Gastroesophageal sphincter (tissue), 3 donors: ENCODE data around the gene LRRC37A.
"Not testable (repeated sequence)": the region's sequence is repeated elsewhere in the genome, so short reads cannot be mapped to it uniquely, and the experiment has no call there.

Source experiments
- EP300 ChIP-seq: sonication (generic); formaldehyde crosslinking; IDR thresholded peaks from one replicate; pipeline ENCODE4 v1.6.1; 2017; ENCODE audit warnings: antibody characterized with exemption, mild to moderate bottlenecking
- POLR2A ChIP-seq, 2 donors: fragments of 450-650 bp; IDR thresholded peaks; one replicate each; pipeline ENCODE4 v1.6.1; 2017; ENCODE audit warnings: antibody characterized with exemption in 2 of 2, mild to moderate bottlenecking in 2 of 2, moderate library complexity in 1 of 2
- POLR2AphosphoS5 ChIP-seq: sonication (generic); formaldehyde crosslinking; IDR thresholded peaks from one replicate; pipeline ENCODE4 v1.6.1; 2017; ENCODE audit warnings: antibody characterized with exemption
- TF ChIP-seq, protein P1 (sequence below), 4 experiments: fragments of 200-600 bp in 2 of 4; fragments of 450-650 bp in 2 of 4; sonication (generic) in 1 of 4; IDR thresholded peaks; one replicate each; pipeline ENCODE4 v1.5.1; 2017 to 2019; ENCODE audit warnings: antibody characterized with exemption in 4 of 4, mild to moderate bottlenecking in 2 of 4, moderate library complexity in 2 of 4

DNA sequence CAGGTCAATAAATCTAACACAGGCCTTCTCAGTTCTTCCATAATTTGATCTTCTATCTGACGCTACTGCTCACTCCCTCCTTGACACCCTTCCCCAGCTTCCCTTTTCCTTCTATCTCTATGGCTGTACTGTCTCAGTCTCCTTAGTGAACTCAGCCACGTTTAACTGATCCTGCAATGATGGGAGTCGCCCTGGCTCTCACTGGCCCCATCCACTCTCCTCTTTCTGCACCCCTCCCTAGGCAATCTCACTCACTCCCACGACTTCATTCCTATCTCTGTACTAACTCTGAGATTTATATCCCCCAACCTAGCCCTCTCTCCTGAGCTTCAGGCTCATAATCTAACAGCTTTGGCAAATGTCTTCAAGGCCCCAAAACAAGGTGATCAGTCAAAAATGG is 58.9 kb downstream of the LRRC37A start:
- TF ChIP-seq, protein P1, sequence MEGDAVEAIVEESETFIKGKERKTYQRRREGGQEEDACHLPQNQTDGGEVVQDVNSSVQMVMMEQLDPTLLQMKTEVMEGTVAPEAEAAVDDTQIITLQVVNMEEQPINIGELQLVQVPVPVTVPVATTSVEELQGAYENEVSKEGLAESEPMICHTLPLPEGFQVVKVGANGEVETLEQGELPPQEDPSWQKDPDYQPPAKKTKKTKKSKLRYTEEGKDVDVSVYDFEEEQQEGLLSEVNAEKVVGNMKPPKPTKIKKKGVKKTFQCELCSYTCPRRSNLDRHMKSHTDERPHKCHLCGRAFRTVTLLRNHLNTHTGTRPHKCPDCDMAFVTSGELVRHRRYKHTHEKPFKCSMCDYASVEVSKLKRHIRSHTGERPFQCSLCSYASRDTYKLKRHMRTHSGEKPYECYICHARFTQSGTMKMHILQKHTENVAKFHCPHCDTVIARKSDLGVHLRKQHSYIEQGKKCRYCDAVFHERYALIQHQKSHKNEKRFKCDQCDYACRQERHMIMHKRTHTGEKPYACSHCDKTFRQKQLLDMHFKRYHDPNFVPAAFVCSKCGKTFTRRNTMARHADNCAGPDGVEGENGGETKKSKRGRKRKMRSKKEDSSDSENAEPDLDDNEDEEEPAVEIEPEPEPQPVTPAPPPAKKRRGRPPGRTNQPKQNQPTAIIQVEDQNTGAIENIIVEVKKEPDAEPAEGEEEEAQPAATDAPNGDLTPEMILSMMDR (IDR thresholded peaks at IDR 0.05), result not testable (repeated sequence)
- not testable (repeated sequence) for TF ChIP-seq POLR2AphosphoS5; POLR2A (IDR thresholded peaks at IDR 0.05); EP300
